GM11168 (cell line): Measurements from ENCODE around the gene RGMA.

Experiments used
- in situ Hi-C: fragments of 300-500 bp; cut with MboI; formaldehyde crosslinking; loops from one replicate; pipeline ENCODE4 v1.12.0; 2022; ENCODE audit warnings: low sequenced_read_pairs; ENCODE audit not compliant: unreplicated experiment

The RGMA gene

GRCh38 chr15:93036951-93037819 is 51.8 kb downstream of the RGMA start:
- in situ Hi-C loops = loop anchor here (10.0 kb wide), 1 partner anchor 1078 kb away; no protein-coding TSS in a partner anchor

GRCh38 chr15:93035953-93036810 is 52.8 kb downstream of the RGMA start:
- in situ Hi-C loops = loop anchor here (10.0 kb wide), 1 partner anchor 1079 kb away; no protein-coding TSS in a partner anchor

- in situ Hi-C loops = loop anchor here (10.0 kb wide), 1 partner anchor 1079 kb away; no protein-coding TSS in a partner anchor
Observed at GRCh38 chr15:93035092-93035915, 53.7 kb downstream of the RGMA start.

- in situ Hi-C loops = loop anchor here (10.0 kb wide), 1 partner anchor 1080 kb away; no protein-coding TSS in a partner anchor
Observed at GRCh38 chr15:93034512-93034911, 54.5 kb downstream of the RGMA start.

GRCh38 chr15:93033434-93034045 is 55.5 kb downstream of the RGMA start:
- in situ Hi-C loops = loop anchor here (10.0 kb wide), 1 partner anchor 1081 kb away; no protein-coding TSS in a partner anchor

- in situ Hi-C loops = loop anchor here (10.0 kb wide), 1 partner anchor 1082 kb away; no protein-coding TSS in a partner anchor
Observed at GRCh38 chr15:93032515-93033206, 56.4 kb downstream of the RGMA start.

GRCh38 chr15:93031557-93032384 is 57.2 kb downstream of the RGMA start:
- in situ Hi-C loops = loop anchor here (10.0 kb wide), 1 partner anchor 1083 kb away; no protein-coding TSS in a partner anchor

GRCh38 chr15:93031103-93031464 is 57.9 kb downstream of the RGMA start:
- in situ Hi-C loops = loop anchor here (10.0 kb wide), 1 partner anchor 1084 kb away; no protein-coding TSS in a partner anchor

- in situ Hi-C loops = loop anchor here (10.0 kb wide), 1 partner anchor 1084 kb away; no protein-coding TSS in a partner anchor
Observed at GRCh38 chr15:93030430-93031102, 58.4 kb downstream of the RGMA start.

- in situ Hi-C loops = loop anchor here (10.0 kb wide), 1 partner anchor 1085 kb away; no protein-coding TSS in a partner anchor
Observed at GRCh38 chr15:93029836-93030429, 59.1 kb downstream of the RGMA start.

- in situ Hi-C loops = no loop called here
Observed at GRCh38 chr15:93029214-93029835, 59.7 kb downstream of the RGMA start.

- in situ Hi-C loops = no loop called here
Observed at GRCh38 chr15:93028632-93029213, 60.3 kb downstream of the RGMA start.

- in situ Hi-C loops = no loop called here
Observed at GRCh38 chr15:93028111-93028631, 60.8 kb downstream of the RGMA start.

GRCh38 chr15:93027413-93027812 is 61.6 kb downstream of the RGMA start:
- in situ Hi-C loops = no loop called here

- in situ Hi-C loops = no loop called here
Observed at GRCh38 chr15:93026380-93026817, 62.6 kb downstream of the RGMA start.

- in situ Hi-C loops = no loop called here
Observed at GRCh38 chr15:93025625-93025982, 63.4 kb downstream of the RGMA start.
